HepG2 (cell line): ENCODE results near the gene SOCS7. TPM values are rescaled to one million over a fixed set of nuclear protein-coding genes. Genes with fewer than 3 reads are reported as not detected.

Experiments
- CERS6 ChIP-seq: sonication (generic); formaldehyde crosslinking; IDR thresholded peaks from 2 replicates; pipeline ENCODE4 v1.5.0; 2020; ENCODE audit warnings: missing genetic modification reagents
- ISX ChIP-seq: sonication (generic); formaldehyde crosslinking; conservative IDR thresholded peaks from 2 replicates; pipeline ENCODE4 v1.5.0; 2020; ENCODE audit warnings: missing genetic modification reagents
- NFKB2 ChIP-seq: sonication (generic); formaldehyde crosslinking; IDR thresholded peaks from 2 replicates; pipeline ENCODE4 v1.4.0; 2020; ENCODE audit warnings: missing genetic modification reagents, borderline replicate concordance
- PBX3 ChIP-seq: sonication (generic); formaldehyde crosslinking; IDR thresholded peaks from 2 replicates; pipeline ENCODE4 v1.8.1; 2023; ENCODE audit warnings: missing genetic modification reagents, inconsistent platforms, borderline replicate concordance
- PHF8 ChIP-seq: sonication (generic); formaldehyde crosslinking; IDR thresholded peaks from 2 replicates; pipeline ENCODE4 v1.5.0; 2020; ENCODE audit warnings: missing genetic modification reagents
- REL ChIP-seq: sonication (generic); formaldehyde crosslinking; conservative IDR thresholded peaks from 2 replicates; pipeline ENCODE4 v1.8.0; 2022; ENCODE audit warnings: mild to moderate bottlenecking, missing genetic modification reagents, moderate library complexity
- SIN3A ChIP-seq: IDR thresholded peaks from 2 replicates; pipeline ENCODE4 v1.6.1; 2011; ENCODE audit warnings: low read depth, mild to moderate bottlenecking, control low read depth, low read length, borderline replicate concordance
- SNAPC5 ChIP-seq: sonication (generic); formaldehyde crosslinking; IDR thresholded peaks from 2 replicates; pipeline ENCODE4 v1.8.1; 2023; ENCODE audit warnings: mild to moderate bottlenecking, missing genetic modification reagents, borderline replicate concordance
- SRF ChIP-seq: IDR thresholded peaks from 2 replicates; pipeline ENCODE4 v1.6.1; 2011; ENCODE audit warnings: mild to moderate bottlenecking, low read depth, low read length, moderate library complexity
- TRIM22 ChIP-seq: fragments of 450-650 bp; IDR thresholded peaks from 2 replicates; pipeline ENCODE4 v1.6.1; 2017
- ZBTB20 ChIP-seq: sonication (generic); formaldehyde crosslinking; IDR thresholded peaks from 2 replicates; pipeline ENCODE4 v1.8.1; 2023; ENCODE audit warnings: missing genetic modification reagents, low read depth, mild to moderate bottlenecking, borderline replicate concordance
- ZC3H4 ChIP-seq: sonication (generic); formaldehyde crosslinking; IDR thresholded peaks from 2 replicates; pipeline ENCODE4 v1.4.0; 2020; ENCODE audit warnings: missing genetic modification reagents, borderline replicate concordance
- ZEB1 ChIP-seq: IDR thresholded peaks from 2 replicates; pipeline ENCODE4 v1.6.1; 2012; ENCODE audit warnings: mild to moderate bottlenecking, low read depth, inconsistent platforms; ENCODE audit not compliant: insufficient replicate concordance
- ZNF143 ChIP-seq: sonication (generic); formaldehyde crosslinking; IDR thresholded peaks from 2 replicates; pipeline ENCODE4 v1.4.0; 2020; ENCODE audit warnings: missing genetic modification reagents
- ZNF17 ChIP-seq: sonication (generic); formaldehyde crosslinking; IDR thresholded peaks from 2 replicates; pipeline ENCODE4 v1.5.0; 2020; ENCODE audit warnings: mild to moderate bottlenecking, missing genetic modification reagents
- ZNF33A ChIP-seq: sonication (generic); formaldehyde crosslinking; IDR thresholded peaks from 2 replicates; pipeline ENCODE4 v1.5.1; 2020; ENCODE audit warnings: missing genetic modification reagents, mild to moderate bottlenecking, moderate library complexity, borderline replicate concordance
- ZNF350 ChIP-seq: sonication (generic); formaldehyde crosslinking; IDR thresholded peaks from 2 replicates; pipeline ENCODE4 v1.4.0; 2020; ENCODE audit warnings: mild to moderate bottlenecking, low read depth, missing genetic modification reagents, borderline replicate concordance
- ZNF674 ChIP-seq: sonication (generic); formaldehyde crosslinking; IDR thresholded peaks from 2 replicates; pipeline ENCODE4 v1.5.0; 2020; ENCODE audit warnings: low read depth, mild to moderate bottlenecking, missing genetic modification reagents
- ZNF788 ChIP-seq: sonication (generic); formaldehyde crosslinking; IDR thresholded peaks from 2 replicates; pipeline ENCODE4 v1.5.0; 2020; ENCODE audit warnings: mild to moderate bottlenecking, missing genetic modification reagents, borderline replicate concordance
- ZSCAN30 ChIP-seq: sonication (generic); formaldehyde crosslinking; IDR thresholded peaks from 2 replicates; pipeline ENCODE4 v1.5.0; 2020; ENCODE audit warnings: mild to moderate bottlenecking, missing genetic modification reagents
- polyA plus RNA-seq, 8 experiments: library from polyadenylated mRNA; depleted of rRNA in 3 of 8; stranded (reverse) in 7 of 8; unstranded in 1 of 8; fragments of >200 nt; fragmentation: Illumina TruSeq in 4 of 8; extraction: Trizol in 4 of 8; gene quantifications; 2 replicates each; pipeline versions ENCODE4 v1.2.1 to v1.2.3, GENCODE V29; 2011 to 2016; ENCODE audit warnings: low read depth in 4 of 8, missing spikeins in 1 of 8, mixed read lengths in 1 of 8; ENCODE audit not compliant: insufficient read depth in 1 of 8
- total RNA-seq, 5 experiments: library from RNA; depleted of rRNA; stranded (reverse); fragments of >200 nt; fragmentation: Illumina TruSeq; extraction: Trizol; gene quantifications; 2 replicates each; pipeline ENCODE4 v1.2.3, GENCODE V29; 2016; ENCODE audit warnings: low read depth in 1 of 5
- TF ChIP-seq, protein P1 (sequence below): sonication (generic); formaldehyde crosslinking; IDR thresholded peaks from 2 replicates; pipeline ENCODE4 v1.8.1; 2023; ENCODE audit warnings: mild to moderate bottlenecking, missing genetic modification reagents
- TF ChIP-seq, protein P2 (sequence below): sonication (generic); formaldehyde crosslinking; IDR thresholded peaks from 2 replicates; pipeline ENCODE4 v1.4.0; 2020; ENCODE audit warnings: mild to moderate bottlenecking, low read depth, missing genetic modification reagents

The SOCS7 gene
- total and polyA plus RNA-seq, 2 of the 13 experiments (the other 11 are each of a cell fraction or from before 2014, with no cell fraction given), result 19.2 to 24.2 TPM

DNA sequence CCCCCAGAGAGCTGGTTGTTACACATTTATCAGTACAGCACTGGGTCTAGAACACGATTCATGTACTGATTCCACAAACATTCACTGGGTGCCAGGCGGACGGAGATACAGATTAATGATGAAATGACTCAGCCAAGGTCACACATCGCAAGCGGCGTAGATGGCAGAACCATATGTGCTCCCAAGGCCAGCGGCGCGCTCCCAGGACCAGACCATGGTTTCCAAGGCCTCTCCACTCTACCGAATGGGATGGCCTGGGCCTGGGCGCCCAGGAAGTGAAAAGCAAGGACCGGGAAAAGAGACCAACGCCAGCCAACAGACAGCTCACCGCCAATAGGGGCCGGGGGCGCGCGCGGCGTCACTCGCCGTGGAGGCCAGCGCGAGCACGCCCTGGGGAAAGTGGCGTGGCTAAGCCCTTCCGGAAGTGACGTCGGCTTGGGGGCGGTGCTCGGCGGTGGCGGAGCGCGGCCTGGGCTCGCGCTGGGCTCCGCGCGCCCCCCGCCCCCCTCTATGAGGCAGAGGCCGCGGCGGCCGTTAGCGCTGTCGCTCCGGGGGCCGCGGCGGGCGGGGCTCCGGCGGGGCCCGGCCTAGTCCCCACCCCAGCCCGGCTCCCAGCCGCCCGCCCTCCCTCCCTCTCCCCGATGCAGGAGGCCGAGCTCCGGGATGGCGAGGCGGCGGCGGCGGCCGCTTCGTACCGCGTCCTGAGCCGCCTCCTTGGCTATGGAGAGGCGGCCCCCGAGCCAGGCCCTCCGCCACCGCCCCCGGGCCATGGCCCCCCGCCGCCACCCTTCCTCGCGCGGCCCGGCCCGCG lies at the start of gene SOCS7 (continued):
- TF ChIP-seq ZNF33A (CRISPR knock-in tag) (no peak), ISX (CRISPR knock-in tag) (no peak), TRIM22 (no peak), SNAPC5 (no peak), CERS6 (no peak), SIN3A (peak; percentile 88; the same call in 1 of the 2 replicates), SRF (no peak), ZNF788 (CRISPR knock-in tag) (peak; percentile 87; the same call in 1 of the 2 replicates), NFKB2 (CRISPR knock-in tag) (peak; percentile 80; the same call in 1 of the 2 replicates), ZSCAN30 (no peak; the same call in 1 of the 2 replicates), PHF8 (CRISPR knock-in tag) (peak; percentile 98), PBX3 (CRISPR knock-in tag) (no peak), ZNF674 (CRISPR knock-in tag) (no peak), REL (no peak), ZEB1 (no peak), ZBTB20 (CRISPR knock-in tag) (peak; percentile 89; the same call in 1 of the 2 replicates), ZNF17 (CRISPR knock-in tag) (no peak), ZNF143 (CRISPR knock-in tag) (no peak), ZC3H4 (CRISPR knock-in tag) (no peak; the same call in 1 of the 2 replicates), ZNF350 (CRISPR knock-in tag) (peak; percentile 81)
- TF ChIP-seq, protein P1, sequence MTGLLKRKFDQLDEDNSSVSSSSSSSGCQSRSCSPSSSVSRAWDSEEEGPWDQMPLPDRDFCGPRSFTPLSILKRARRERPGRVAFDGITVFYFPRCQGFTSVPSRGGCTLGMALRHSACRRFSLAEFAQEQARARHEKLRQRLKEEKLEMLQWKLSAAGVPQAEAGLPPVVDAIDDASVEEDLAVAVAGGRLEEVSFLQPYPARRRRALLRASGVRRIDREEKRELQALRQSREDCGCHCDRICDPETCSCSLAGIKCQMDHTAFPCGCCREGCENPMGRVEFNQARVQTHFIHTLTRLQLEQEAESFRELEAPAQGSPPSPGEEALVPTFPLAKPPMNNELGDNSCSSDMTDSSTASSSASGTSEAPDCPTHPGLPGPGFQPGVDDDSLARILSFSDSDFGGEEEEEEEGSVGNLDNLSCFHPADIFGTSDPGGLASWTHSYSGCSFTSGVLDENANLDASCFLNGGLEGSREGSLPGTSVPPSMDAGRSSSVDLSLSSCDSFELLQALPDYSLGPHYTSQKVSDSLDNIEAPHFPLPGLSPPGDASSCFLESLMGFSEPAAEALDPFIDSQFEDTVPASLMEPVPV (CRISPR knock-in tag), result no peak; the same call in 1 of the 2 replicates
- TF ChIP-seq, protein P2, sequence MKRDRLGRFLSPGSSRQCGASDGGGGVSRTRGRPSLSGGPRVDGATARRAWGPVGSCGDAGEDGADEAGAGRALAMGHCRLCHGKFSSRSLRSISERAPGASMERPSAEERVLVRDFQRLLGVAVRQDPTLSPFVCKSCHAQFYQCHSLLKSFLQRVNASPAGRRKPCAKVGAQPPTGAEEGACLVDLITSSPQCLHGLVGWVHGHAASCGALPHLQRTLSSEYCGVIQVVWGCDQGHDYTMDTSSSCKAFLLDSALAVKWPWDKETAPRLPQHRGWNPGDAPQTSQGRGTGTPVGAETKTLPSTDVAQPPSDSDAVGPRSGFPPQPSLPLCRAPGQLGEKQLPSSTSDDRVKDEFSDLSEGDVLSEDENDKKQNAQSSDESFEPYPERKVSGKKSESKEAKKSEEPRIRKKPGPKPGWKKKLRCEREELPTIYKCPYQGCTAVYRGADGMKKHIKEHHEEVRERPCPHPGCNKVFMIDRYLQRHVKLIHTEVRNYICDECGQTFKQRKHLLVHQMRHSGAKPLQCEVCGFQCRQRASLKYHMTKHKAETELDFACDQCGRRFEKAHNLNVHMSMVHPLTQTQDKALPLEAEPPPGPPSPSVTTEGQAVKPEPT, result peak; percentile 58; the same call in 1 of the 2 replicates
